ENCODE measurements around the gene OR14A16.

Gene OR14A16

GRCh38 chr1:247840818-247841217, 16.9 kb upstream of the OR14A16 start:
- Mint-ChIP-seq H3K27me3 (no peaks in the 10 kb centered on the region), H3K9me3 (no peaks in the 10 kb centered on the region), H3K4me1 (ENCODE audit: low read depth) (no peaks in the 10 kb centered on the region), H3K27ac (no peak overlapping the region), H3K4me3 (no peak overlapping the region), H3K36me3 (ENCODE audit: low read depth) (no peaks in the 10 kb centered on the region)
- DNase-seq = no peak

GRCh38 chr1:247833601-247834000, 9.7 kb upstream of the OR14A16 start:
- H3K9me3 Mint-ChIP-seq = no peaks in the 10 kb centered on the region

GRCh38 chr1:247829656-247830055, 5.7 kb upstream of the OR14A16 start:
- no peak for DNase-seq
- no peak overlapping the region for H3K27ac Mint-ChIP-seq
- H3K4me3 Mint-ChIP-seq = no peak overlapping the region
- H3K27me3 Mint-ChIP-seq = no peaks in the 10 kb centered on the region
- no peaks in the 10 kb centered on the region for H3K9me3 Mint-ChIP-seq
- H3K4me1 Mint-ChIP-seq (ENCODE audit: low read depth) = no peaks in the 10 kb centered on the region
- H3K36me3 Mint-ChIP-seq (ENCODE audit: low read depth) = no peaks in the 10 kb centered on the region

More at GRCh38 chr1:247833601-247834000, 9.7 kb upstream of the OR14A16 start:
- Mint-ChIP-seq H3K27me3 (no peaks in the 10 kb centered on the region), H3K4me3 (no peak overlapping the region), H3K27ac (no peak overlapping the region), H3K4me1 (ENCODE audit: low read depth) (no peaks in the 10 kb centered on the region), H3K36me3 (ENCODE audit: low read depth) (no peaks in the 10 kb centered on the region)
- no peak for DNase-seq

GRCh38 chr1:247825362-247825761, 1.4 kb upstream of the OR14A16 start:
- H3K9me3 Mint-ChIP-seq = no peaks in the 10 kb centered on the region

GRCh38 chr1:247822060-247822459, 1.9 kb downstream of the OR14A16 start:
- Mint-ChIP-seq H3K4me1 (ENCODE audit: low read depth) (no peaks in the 10 kb centered on the region), H3K27me3 (no peaks in the 10 kb centered on the region), H3K27ac (no peak overlapping the region), H3K9me3 (no peaks in the 10 kb centered on the region), H3K4me3 (no peak overlapping the region), H3K36me3 (ENCODE audit: low read depth) (no peaks in the 10 kb centered on the region)
- DNase-seq = no peak

More at GRCh38 chr1:247825362-247825761, 1.4 kb upstream of the OR14A16 start:
- Mint-ChIP-seq H3K27ac (no peak overlapping the region), H3K4me1 (ENCODE audit: low read depth) (no peaks in the 10 kb centered on the region), H3K4me3 (no peak overlapping the region), H3K27me3 (no peaks in the 10 kb centered on the region), H3K36me3 (ENCODE audit: low read depth) (no peaks in the 10 kb centered on the region)
- DNase-seq = no peak

GRCh38 chr1:247812637-247813036, 11.3 kb downstream of the OR14A16 start:
- H3K27ac Mint-ChIP-seq = no peak overlapping the region
- H3K4me1 Mint-ChIP-seq (ENCODE audit: low read depth) = no peaks in the 10 kb centered on the region
- no peaks in the 10 kb centered on the region for H3K9me3 Mint-ChIP-seq
- no peak for DNase-seq
- no peak overlapping the region for H3K4me3 Mint-ChIP-seq
- no peaks in the 10 kb centered on the region for H3K36me3 Mint-ChIP-seq (ENCODE audit: low read depth)
- H3K27me3 Mint-ChIP-seq = no peaks in the 10 kb centered on the region

- H3K27ac Mint-ChIP-seq = no peak overlapping the region
- H3K27me3 Mint-ChIP-seq = no peaks in the 10 kb centered on the region
- no peak for DNase-seq
- H3K36me3 Mint-ChIP-seq (ENCODE audit: low read depth) = no peaks in the 10 kb centered on the region
- no peaks in the 10 kb centered on the region for H3K9me3 Mint-ChIP-seq
- no peak overlapping the region for H3K4me3 Mint-ChIP-seq
- H3K4me1 Mint-ChIP-seq (ENCODE audit: low read depth) = no peaks in the 10 kb centered on the region
Observed at GRCh38 chr1:247797518-247797917, 26.4 kb downstream of the OR14A16 start.

GRCh38 chr1:247769603-247770002, 54.3 kb downstream of the OR14A16 start:
- Mint-ChIP-seq H3K4me3 (no peak overlapping the region), H3K27ac (no peak overlapping the region), H3K4me1 (ENCODE audit: low read depth) (no peaks in the 10 kb centered on the region), H3K27me3 (no peaks in the 10 kb centered on the region), H3K36me3 (ENCODE audit: low read depth) (no peaks in the 10 kb centered on the region), H3K9me3 (peaks cover 6% of the 10 kb centered on the region)
- no peak for DNase-seq
